ENCODE data around the gene PYDC2. TPM values are rescaled to one million over a fixed set of nuclear protein-coding genes. Genes with fewer than 3 reads are reported as not detected.

Gene PYDC2
- total and polyA plus RNA-seq, 2 donors (not counting 1 experiment from before 2014, with no cell fraction given) = not detected

DNA sequence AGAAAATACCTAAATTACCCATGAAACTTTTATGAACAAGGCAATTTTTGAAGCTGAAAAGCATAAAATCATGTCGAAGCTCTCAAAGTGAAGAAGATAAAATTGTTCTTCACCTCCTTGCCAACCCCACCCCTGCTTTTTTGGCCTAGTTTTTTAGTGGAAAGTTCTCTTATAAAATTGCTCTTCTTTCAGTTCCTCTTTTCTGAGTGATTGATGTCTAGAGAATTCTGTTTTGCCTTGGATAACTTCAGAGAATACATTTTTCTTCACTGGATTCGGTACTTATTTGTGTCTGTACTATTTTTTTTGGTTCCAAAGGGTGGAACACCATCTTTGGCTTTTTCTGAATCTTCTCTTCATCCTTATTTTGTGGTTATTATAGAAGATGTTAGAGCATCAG lies 25.0 kb upstream of the PYDC2 start:
- H3K79me2 ChIP-seq (ENCODE audit: control insufficient read depth, insufficient read depth, low read length) = no peaks in the 10 kb centered on the region
- H3K27me3 ChIP-seq (ENCODE audit: control insufficient read depth, insufficient read depth, low read length) = no peaks in the 10 kb centered on the region
- H3K9ac ChIP-seq (ENCODE audit: insufficient read depth, low read length) = no peak overlapping the region
- no peaks in the 10 kb centered on the region for H3K9me3 ChIP-seq (ENCODE audit: control insufficient read depth, insufficient read depth, low read depth, low read length)
- DNase-seq (ENCODE audit: low read depth in 2 of 2) = no peak
- no peak overlapping the region for H3K4me2 ChIP-seq (ENCODE audit: extremely low read depth, insufficient read depth, low read length)
- no peak overlapping the region for H3K27ac ChIP-seq (ENCODE audit: insufficient read depth, low read length)
- no peak overlapping the region for H3K4me3 ChIP-seq (replicated peaks in 1 of 4; ENCODE audit: control extremely low read depth in 1 of 4, insufficient read depth in 1 of 4, low read depth in 3 of 4, low read length in 4 of 4)
- no peaks in the 10 kb centered on the region for H3K4me1 ChIP-seq (ENCODE audit: control insufficient read depth, extremely low read depth, insufficient read depth, low read length)
- no peak for TF ChIP-seq EZH2 (IDR thresholded peaks at IDR 0.05; ENCODE audit: low read length, missing control alignments)
- H4K20me1 ChIP-seq (ENCODE audit: control insufficient read depth, extremely low read depth, insufficient read depth, low read length) = no peaks in the 10 kb centered on the region
- no peaks in the 10 kb centered on the region for H3K36me3 ChIP-seq (ENCODE audit: control insufficient read depth, insufficient read depth, low read length)
- H2AFZ ChIP-seq (ENCODE audit: low read length) = no peak overlapping the region

- H2AFZ ChIP-seq (ENCODE audit: low read length) = no peak overlapping the region
- H4K20me1 ChIP-seq (ENCODE audit: control insufficient read depth, extremely low read depth, insufficient read depth, low read length) = no peaks in the 10 kb centered on the region
- H3K9me3 ChIP-seq (ENCODE audit: control insufficient read depth, insufficient read depth, low read depth, low read length) = no peaks in the 10 kb centered on the region
- no peaks in the 10 kb centered on the region for H3K79me2 ChIP-seq (ENCODE audit: control insufficient read depth, insufficient read depth, low read length)
- no peak overlapping the region for H3K27ac ChIP-seq (ENCODE audit: insufficient read depth, low read length)
- no peak overlapping the region for H3K9ac ChIP-seq (ENCODE audit: insufficient read depth, low read length)
- no peaks in the 10 kb centered on the region for H3K36me3 ChIP-seq (ENCODE audit: control insufficient read depth, insufficient read depth, low read length)
- no peaks in the 10 kb centered on the region for H3K4me1 ChIP-seq (ENCODE audit: control insufficient read depth, extremely low read depth, insufficient read depth, low read length)
- no peak for DNase-seq (ENCODE audit: low read depth in 2 of 2)
- no peak overlapping the region for H3K4me3 ChIP-seq (replicated peaks in 1 of 4; ENCODE audit: control extremely low read depth in 1 of 4, insufficient read depth in 1 of 4, low read depth in 3 of 4, low read length in 4 of 4)
- no peak for TF ChIP-seq CTCF (conservative IDR thresholded peaks at IDR 0.05 in 1 of 2, IDR thresholded peaks at IDR 0.05 in 1 of 2; ENCODE audit: low read depth in 1 of 2, low read length in 2 of 2)
- no peak for TF ChIP-seq EZH2 (IDR thresholded peaks at IDR 0.05; ENCODE audit: low read length, missing control alignments)
- H3K27me3 ChIP-seq (ENCODE audit: control insufficient read depth, insufficient read depth, low read length) = no peaks in the 10 kb centered on the region
- H3K4me2 ChIP-seq (ENCODE audit: extremely low read depth, insufficient read depth, low read length) = no peak overlapping the region
Observed at GRCh38 chr3:191438150-191438814, 22.7 kb upstream of the PYDC2 start.

DNA sequence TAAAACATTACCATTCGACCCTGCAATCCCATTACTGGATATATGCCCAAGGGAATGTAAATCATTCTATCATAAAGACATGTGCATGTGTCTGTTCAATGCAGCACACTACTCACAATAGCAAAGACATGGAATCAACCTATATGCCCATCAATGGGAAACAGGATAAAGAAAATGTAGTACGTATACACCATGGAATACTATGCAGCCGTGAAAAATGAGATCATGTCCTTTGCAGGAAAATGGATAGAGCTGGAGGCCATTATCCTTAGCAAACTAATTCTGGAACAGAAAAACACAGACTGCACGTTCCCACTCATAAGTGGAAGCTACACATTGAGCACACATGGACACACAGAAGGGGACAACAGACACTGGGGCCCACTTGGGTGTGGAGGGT lies 20.4 kb upstream of the PYDC2 start:
- Histone ChIP-seq H3K4me1 (ENCODE audit: control insufficient read depth, extremely low read depth, insufficient read depth, low read length) (no peaks in the 10 kb centered on the region), H3K27me3 (ENCODE audit: control insufficient read depth, insufficient read depth, low read length) (no peaks in the 10 kb centered on the region), H3K79me2 (ENCODE audit: control insufficient read depth, insufficient read depth, low read length) (no peaks in the 10 kb centered on the region), H3K27ac (ENCODE audit: insufficient read depth, low read length) (no peak overlapping the region), H3K4me2 (ENCODE audit: extremely low read depth, insufficient read depth, low read length) (no peak overlapping the region), H4K20me1 (ENCODE audit: control insufficient read depth, extremely low read depth, insufficient read depth, low read length) (no peaks in the 10 kb centered on the region), H3K4me3 (replicated peaks in 1 of 4; ENCODE audit: control extremely low read depth in 1 of 4, insufficient read depth in 1 of 4, low read depth in 3 of 4, low read length in 4 of 4) (no peak overlapping the region), H3K9me3 (ENCODE audit: control insufficient read depth, insufficient read depth, low read depth, low read length) (no peaks in the 10 kb centered on the region), H3K9ac (ENCODE audit: insufficient read depth, low read length) (no peak overlapping the region), H3K36me3 (ENCODE audit: control insufficient read depth, insufficient read depth, low read length) (no peaks in the 10 kb centered on the region), H2AFZ (ENCODE audit: low read length) (no peak overlapping the region)
- DNase-seq (ENCODE audit: low read depth in 2 of 2) = no peak
- TF ChIP-seq CTCF (conservative IDR thresholded peaks at IDR 0.05 in 1 of 2, IDR thresholded peaks at IDR 0.05 in 1 of 2; ENCODE audit: low read depth in 1 of 2, low read length in 2 of 2) = no peak
- no peak for TF ChIP-seq EZH2 (IDR thresholded peaks at IDR 0.05; ENCODE audit: low read length, missing control alignments)
